ENCODE measurements around the gene ANKRD11. TPM values are rescaled to one million over a fixed set of nuclear protein-coding genes. Genes with fewer than 3 reads are reported as not detected.
"Not testable (repeated sequence)": the region's sequence is repeated elsewhere in the genome, so short reads cannot be mapped to it uniquely, and the experiment has no call there.

ANKRD11 gene
- total RNA-seq, 1 experiment from 2014 or later = 28.5 TPM

DNA sequence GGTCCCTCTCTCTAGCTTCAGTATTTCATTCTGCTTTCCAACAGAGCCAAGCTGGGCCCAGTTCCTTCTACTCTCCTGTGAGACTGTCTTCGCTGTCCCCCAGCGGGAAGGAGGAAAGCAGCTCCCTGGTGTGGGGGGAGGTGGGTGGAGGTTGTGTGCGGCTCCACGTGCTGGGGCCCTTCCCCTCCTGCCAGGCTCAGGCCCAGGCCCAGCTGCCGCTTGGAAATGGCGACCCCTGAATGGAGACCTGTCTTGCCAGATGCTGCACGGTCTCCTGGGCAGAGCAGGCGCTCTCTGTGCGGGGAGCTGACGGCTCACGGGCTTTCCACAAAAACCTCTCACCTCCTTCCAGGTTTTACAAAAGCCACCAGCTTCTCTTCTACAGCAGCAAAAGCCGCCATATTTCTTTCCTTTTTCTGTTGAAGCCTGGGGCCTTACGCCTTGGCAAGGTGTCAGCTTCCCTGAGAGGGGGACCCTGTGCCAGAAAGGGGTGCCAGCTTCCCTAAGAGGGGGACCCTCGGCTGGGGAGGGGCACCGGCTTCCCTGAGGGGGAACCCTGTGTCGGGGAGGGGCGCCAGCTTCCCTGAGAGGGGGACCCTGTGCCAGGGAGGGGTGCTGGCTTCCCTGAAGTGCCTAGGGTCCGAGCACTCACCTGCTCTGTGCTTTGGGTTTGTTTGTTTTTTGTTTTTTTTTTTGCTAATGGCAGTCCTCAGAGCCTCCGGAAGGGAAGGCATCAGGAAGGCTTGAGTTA is 225.4 kb downstream of the ANKRD11 start:
- Histone ChIP-seq H2AFZ (ENCODE audit: low read length) (no peak overlapping the region), H3K27ac (ENCODE audit: low read length) (no peak overlapping the region), H3K4me1 (ENCODE audit: low read length) (no peaks in the 10 kb centered on the region), H3K4me3 (ENCODE audit: low read length) (no peak overlapping the region), H3K36me3 (ENCODE audit: insufficient read depth, low read length) (no peaks in the 10 kb centered on the region), H3K27me3 (ENCODE audit: low read length) (no peaks in the 10 kb centered on the region), H3K9me2 (replicated peaks; ENCODE audit: insufficient read depth, low read length) (no peaks in the 10 kb centered on the region), H3K79me2 (ENCODE audit: low read length) (no peaks in the 10 kb centered on the region), H3K4me2 (ENCODE audit: low read depth, low read length, poor library complexity, severe bottlenecking) (no peak overlapping the region), H3K9ac (ENCODE audit: low read length) (no peak overlapping the region), H3K9me3 (ENCODE audit: low read length) (no peaks in the 10 kb centered on the region), H4K20me1 (ENCODE audit: insufficient read depth, low read depth, low read length) (no peaks in the 10 kb centered on the region)
- no peak for DNase-seq

DNA sequence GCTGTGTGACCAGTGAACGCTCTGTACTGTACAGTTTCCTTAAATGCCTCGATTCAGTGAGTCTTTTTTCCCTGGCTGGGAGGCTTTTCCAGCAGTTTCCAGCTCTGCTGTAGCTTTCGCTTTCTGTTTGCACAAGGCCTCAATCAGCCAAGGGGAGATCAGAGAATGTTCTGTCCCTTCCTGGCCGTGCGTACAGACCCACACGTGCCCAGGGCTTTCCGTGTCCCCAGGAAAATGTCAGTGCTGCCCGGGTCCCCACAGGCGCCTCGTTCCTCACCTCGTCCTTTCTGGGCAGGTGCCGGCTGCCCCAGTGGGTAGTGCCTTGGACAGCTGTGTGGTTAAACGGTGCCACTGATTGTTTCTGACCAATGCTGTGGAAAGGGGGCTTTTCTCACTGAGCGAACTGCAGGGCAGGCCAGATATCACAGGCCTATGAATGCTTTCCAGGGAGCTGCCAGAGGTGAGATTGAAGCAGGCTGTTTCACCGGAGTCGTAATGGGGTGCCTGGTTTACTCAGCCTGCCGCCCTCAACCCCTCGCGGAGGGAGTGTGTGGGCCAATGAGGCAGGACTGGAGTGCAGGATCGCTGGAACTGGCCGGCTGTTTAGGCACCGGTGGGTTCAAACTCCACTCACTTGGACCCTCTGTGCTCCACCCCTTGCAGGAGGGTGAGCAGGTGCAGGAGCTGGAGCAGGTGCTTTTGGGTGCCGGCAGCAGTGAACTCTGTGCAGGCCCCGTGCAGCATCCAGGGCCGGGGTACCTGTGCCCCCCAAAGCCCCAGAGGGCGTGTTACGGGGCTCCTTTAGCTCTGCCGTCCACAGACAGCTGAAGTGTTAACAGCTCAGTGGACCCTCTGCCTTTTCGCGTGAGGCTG is 228.4 kb downstream of the ANKRD11 start:
- no peak overlapping the region for H3K9ac ChIP-seq (ENCODE audit: low read length)

DNA sequence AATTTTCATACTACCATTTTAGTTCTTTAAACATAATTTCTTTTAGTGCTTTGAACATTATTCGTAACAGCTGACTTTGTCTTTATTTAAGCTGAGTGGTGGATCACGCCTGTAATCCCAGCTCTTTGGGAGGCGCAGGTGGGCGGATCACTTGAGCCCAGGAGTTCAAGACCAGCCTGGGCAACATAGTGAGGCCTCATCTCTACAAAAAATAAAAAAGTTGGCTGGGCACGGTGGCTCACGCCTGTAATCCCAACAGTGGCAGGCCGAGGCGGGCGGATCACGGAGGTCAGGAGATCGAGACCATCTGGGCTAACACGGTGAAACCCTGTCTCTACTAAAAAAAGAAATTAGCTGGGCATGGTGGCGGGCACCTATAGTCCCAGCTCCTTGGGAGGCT is 230.5 kb downstream of the ANKRD11 start:
- H3K4me3 ChIP-seq (ENCODE audit: low read length); H3K36me3 ChIP-seq (ENCODE audit: insufficient read depth, low read length); H4K20me1 ChIP-seq (ENCODE audit: insufficient read depth, low read depth, low read length); H3K27me3 ChIP-seq (ENCODE audit: low read length); H3K9ac ChIP-seq (ENCODE audit: low read length); H3K9me3 ChIP-seq (ENCODE audit: low read length); H3K4me2 ChIP-seq (ENCODE audit: low read depth, low read length, poor library complexity, severe bottlenecking); H3K27ac ChIP-seq (ENCODE audit: low read length); H3K9me2 ChIP-seq (replicated peaks; ENCODE audit: insufficient read depth, low read length); H2AFZ ChIP-seq (ENCODE audit: low read length); H3K4me1 ChIP-seq (ENCODE audit: low read length); H3K79me2 ChIP-seq (ENCODE audit: low read length); DNase-seq: not testable (repeated sequence)

More for the DNA sequence above, 228.4 kb downstream of the ANKRD11 start:
- no peaks in the 10 kb centered on the region for H3K27me3 ChIP-seq (ENCODE audit: low read length)
- no peak overlapping the region for H3K27ac ChIP-seq (ENCODE audit: low read length)
- no peak overlapping the region for H3K4me3 ChIP-seq (ENCODE audit: low read length)
- no peaks in the 10 kb centered on the region for H3K4me1 ChIP-seq (ENCODE audit: low read length)
- no peak for DNase-seq
- H3K9me3 ChIP-seq (ENCODE audit: low read length) = no peaks in the 10 kb centered on the region
- no peaks in the 10 kb centered on the region for H3K79me2 ChIP-seq (ENCODE audit: low read length)
- H2AFZ ChIP-seq (ENCODE audit: low read length) = no peak overlapping the region
- H4K20me1 ChIP-seq (ENCODE audit: insufficient read depth, low read depth, low read length) = no peaks in the 10 kb centered on the region
- no peaks in the 10 kb centered on the region for H3K36me3 ChIP-seq (ENCODE audit: insufficient read depth, low read length)
- no peak overlapping the region for H3K4me2 ChIP-seq (ENCODE audit: low read depth, low read length, poor library complexity, severe bottlenecking)
- no peaks in the 10 kb centered on the region for H3K9me2 ChIP-seq (replicated peaks; ENCODE audit: insufficient read depth, low read length)

DNA sequence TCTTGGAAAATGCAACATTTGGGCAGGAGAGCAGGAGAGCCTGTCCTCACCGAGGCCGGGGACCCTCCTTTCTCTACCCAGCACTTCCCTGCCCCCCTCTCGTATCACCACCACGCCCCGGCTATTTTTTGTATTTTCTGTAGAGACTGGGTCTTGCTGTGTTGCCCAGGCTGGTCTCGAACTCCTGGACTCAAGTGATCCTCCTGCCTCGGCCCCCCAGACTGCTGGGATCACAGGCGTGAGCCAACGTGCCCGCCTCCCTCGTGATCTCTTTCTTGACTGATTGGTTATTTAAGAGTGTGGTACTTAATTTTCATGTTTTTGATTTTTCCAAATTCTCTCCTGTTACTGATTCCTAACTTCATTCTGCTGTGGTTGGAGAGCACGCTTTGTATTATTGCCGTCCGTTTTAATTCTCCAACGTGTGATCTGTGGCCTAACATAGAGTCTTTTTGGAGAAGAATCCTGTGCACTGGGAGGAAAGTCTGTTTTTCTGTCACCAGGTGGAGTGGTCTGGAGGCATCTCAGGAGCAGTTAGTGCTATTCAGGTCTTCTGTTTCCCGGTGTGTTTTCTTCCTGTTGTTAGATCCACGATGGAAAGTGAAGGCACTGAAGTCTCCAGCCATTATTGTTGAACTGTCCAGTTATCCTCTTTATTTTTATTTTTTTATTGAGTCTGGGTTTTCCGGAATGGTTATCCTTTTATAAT is 232.4 kb downstream of the ANKRD11 start:
- Histone ChIP-seq H3K4me1 (ENCODE audit: low read length) (no peaks in the 10 kb centered on the region), H3K9ac (ENCODE audit: low read length) (no peak overlapping the region), H3K9me3 (ENCODE audit: low read length) (no peaks in the 10 kb centered on the region), H3K9me2 (replicated peaks; ENCODE audit: insufficient read depth, low read length) (no peaks in the 10 kb centered on the region), H3K79me2 (ENCODE audit: low read length) (no peaks in the 10 kb centered on the region), H2AFZ (ENCODE audit: low read length) (no peak overlapping the region), H3K4me3 (ENCODE audit: low read length) (no peak overlapping the region), H3K36me3 (ENCODE audit: insufficient read depth, low read length) (no peaks in the 10 kb centered on the region), H3K27me3 (ENCODE audit: low read length) (no peaks in the 10 kb centered on the region), H4K20me1 (ENCODE audit: insufficient read depth, low read depth, low read length) (no peaks in the 10 kb centered on the region), H3K4me2 (ENCODE audit: low read depth, low read length, poor library complexity, severe bottlenecking) (no peak overlapping the region), H3K27ac (ENCODE audit: low read length) (no peak overlapping the region)
- no peak for DNase-seq

DNA sequence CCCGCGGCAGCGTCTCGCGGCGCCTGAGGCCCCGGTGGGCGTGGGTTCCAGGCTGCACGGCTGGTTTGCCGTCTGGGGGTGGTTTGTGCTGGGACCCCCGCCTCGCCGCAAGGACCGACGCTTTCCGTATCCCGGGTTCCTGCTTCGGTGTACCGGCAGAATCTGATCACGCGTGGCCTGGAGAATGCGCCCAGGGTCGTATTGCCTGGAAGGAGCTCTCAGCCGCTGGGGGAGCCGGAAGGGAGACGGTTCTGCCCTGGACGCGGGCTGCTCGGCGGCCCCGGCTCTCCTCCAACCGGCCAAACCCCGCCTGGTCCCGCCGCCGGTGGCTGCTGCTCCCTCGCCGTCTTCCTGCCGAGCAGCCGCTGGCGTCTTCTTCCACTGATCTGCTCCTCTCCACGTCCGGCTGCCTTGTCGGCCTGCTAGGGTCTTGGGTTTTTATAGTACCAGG is 233.1 kb downstream of the ANKRD11 start:
- H2AFZ ChIP-seq (ENCODE audit: low read length) = no peak overlapping the region
- no peaks in the 10 kb centered on the region for H4K20me1 ChIP-seq (ENCODE audit: insufficient read depth, low read depth, low read length)
- no peak overlapping the region for H3K27ac ChIP-seq (ENCODE audit: low read length)
- H3K27me3 ChIP-seq (ENCODE audit: low read length) = no peaks in the 10 kb centered on the region
- H3K4me2 ChIP-seq (ENCODE audit: low read depth, low read length, poor library complexity, severe bottlenecking) = no peak overlapping the region
- H3K9ac ChIP-seq (ENCODE audit: low read length) = no peak overlapping the region
- H3K36me3 ChIP-seq (ENCODE audit: insufficient read depth, low read length) = no peaks in the 10 kb centered on the region
- no peaks in the 10 kb centered on the region for H3K9me3 ChIP-seq (ENCODE audit: low read length)
- H3K9me2 ChIP-seq (replicated peaks; ENCODE audit: insufficient read depth, low read length) = no peaks in the 10 kb centered on the region
- H3K79me2 ChIP-seq (ENCODE audit: low read length) = no peaks in the 10 kb centered on the region
- no peaks in the 10 kb centered on the region for H3K4me1 ChIP-seq (ENCODE audit: low read length)
- no peak overlapping the region for H3K4me3 ChIP-seq (ENCODE audit: low read length)
- DNase-seq = no peak

DNA sequence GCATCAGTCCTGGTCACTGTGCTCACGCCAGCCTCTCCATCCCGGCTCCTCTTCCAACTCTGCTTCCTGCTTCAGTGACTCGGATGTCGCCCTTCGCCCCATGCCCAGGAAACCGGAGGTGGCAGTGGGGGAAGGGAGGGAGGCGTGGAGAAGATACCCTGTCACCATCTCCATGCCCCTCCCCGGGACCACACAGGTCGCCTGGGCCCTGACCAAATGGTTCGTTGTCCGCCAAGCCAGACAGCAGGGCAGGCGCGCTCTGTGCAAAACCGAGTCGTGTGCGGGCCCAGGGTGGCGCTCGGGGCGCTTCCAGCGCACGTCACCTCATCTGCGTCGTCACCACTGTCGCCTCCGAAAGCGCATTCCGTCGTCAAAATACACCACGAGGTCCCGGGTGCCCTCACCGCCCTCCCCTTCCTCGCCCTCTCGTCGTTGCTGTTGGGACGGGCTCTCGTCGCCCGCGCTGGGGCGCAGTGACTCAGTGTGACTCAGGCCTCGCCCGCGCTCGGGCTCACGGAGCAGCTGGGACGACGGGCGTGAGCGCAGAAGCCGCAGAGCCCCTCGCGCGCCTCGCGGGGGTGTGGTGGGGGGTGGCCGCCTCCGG is 233.6 kb downstream of the ANKRD11 start:
- no peaks in the 10 kb centered on the region for H3K27me3 ChIP-seq (ENCODE audit: low read length)
- no peaks in the 10 kb centered on the region for H3K36me3 ChIP-seq (ENCODE audit: insufficient read depth, low read length)
- H3K4me1 ChIP-seq (ENCODE audit: low read length) = no peaks in the 10 kb centered on the region
- no peak overlapping the region for H3K9ac ChIP-seq (ENCODE audit: low read length)
- no peak overlapping the region for H3K4me2 ChIP-seq (ENCODE audit: low read depth, low read length, poor library complexity, severe bottlenecking)
- no peaks in the 10 kb centered on the region for H3K9me2 ChIP-seq (replicated peaks; ENCODE audit: insufficient read depth, low read length)
- no peaks in the 10 kb centered on the region for H3K79me2 ChIP-seq (ENCODE audit: low read length)
- H3K4me3 ChIP-seq (ENCODE audit: low read length) = no peak overlapping the region
- DNase-seq = no peak
- no peak overlapping the region for H3K27ac ChIP-seq (ENCODE audit: low read length)
- no peaks in the 10 kb centered on the region for H4K20me1 ChIP-seq (ENCODE audit: insufficient read depth, low read depth, low read length)
- no peak overlapping the region for H2AFZ ChIP-seq (ENCODE audit: low read length)
- no peaks in the 10 kb centered on the region for H3K9me3 ChIP-seq (ENCODE audit: low read length)

DNA sequence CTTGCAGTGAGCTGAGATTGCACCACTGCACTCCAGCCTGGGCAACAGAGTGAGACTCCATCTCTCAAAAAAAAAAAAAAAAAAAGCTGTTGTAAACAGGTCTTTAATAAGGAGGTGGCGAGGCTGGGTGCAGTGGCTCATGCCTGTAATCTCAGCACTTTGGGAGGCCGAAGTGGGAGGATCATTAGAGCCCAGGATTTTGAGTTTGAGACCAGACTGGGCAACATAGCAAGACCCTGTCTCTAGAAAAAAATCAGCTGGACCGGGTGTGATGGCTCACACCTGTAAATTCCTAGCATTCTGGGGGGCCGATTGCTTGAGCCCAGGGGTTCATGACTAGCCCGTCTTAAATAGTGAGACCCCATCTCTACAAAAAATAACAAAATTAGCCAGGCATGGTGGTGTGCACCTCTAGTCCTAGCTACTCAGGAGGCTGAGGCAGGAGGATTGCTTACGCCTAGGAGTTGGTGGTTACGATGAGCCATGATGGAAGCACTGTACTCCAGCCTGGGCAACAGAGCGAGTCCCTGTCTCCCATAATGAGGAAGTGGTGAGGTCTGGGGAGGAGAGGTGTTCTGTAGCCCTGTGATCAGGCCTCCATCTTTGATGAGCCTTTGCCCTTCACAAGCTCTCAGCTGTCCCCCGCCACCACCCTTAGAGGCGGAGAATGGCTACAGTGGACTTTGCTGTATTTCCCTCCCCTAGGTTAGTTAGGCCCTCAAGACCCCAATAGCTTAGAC is 236.6 kb downstream of the ANKRD11 start:
- Histone ChIP-seq H3K36me3 (ENCODE audit: insufficient read depth, low read length) (no peaks in the 10 kb centered on the region), H3K9me2 (replicated peaks; ENCODE audit: insufficient read depth, low read length) (no peaks in the 10 kb centered on the region), H3K9me3 (ENCODE audit: low read length) (no peaks in the 10 kb centered on the region), H3K27me3 (ENCODE audit: low read length) (no peaks in the 10 kb centered on the region), H3K9ac (ENCODE audit: low read length) (no peak overlapping the region), H3K27ac (ENCODE audit: low read length) (no peak overlapping the region), H3K79me2 (ENCODE audit: low read length) (no peaks in the 10 kb centered on the region), H3K4me2 (ENCODE audit: low read depth, low read length, poor library complexity, severe bottlenecking) (no peak overlapping the region), H3K4me3 (ENCODE audit: low read length) (no peak overlapping the region), H2AFZ (ENCODE audit: low read length) (no peak overlapping the region), H3K4me1 (ENCODE audit: low read length) (no peaks in the 10 kb centered on the region), H4K20me1 (ENCODE audit: insufficient read depth, low read depth, low read length) (no peaks in the 10 kb centered on the region)
- no peak for DNase-seq
